K562 (cell line): ENCODE measurements around the gene SLC25A44. TPM values are rescaled to one million over a fixed set of nuclear protein-coding genes. Genes with fewer than 3 reads are reported as not detected.
A peak's percentile ranks its signal among the peaks of the same experiment; 100 is the strongest.

Experiments
- ATAC-seq: fragments of 200-7000 bp; cut with Tn5 transposase; 3 replicates; pipeline ENCODE4 v1.9.1; 2020; ENCODE audit warnings: moderate library complexity
- BruUV-seq: library from RNA; stranded (reverse); fragments of 400-500 nt; replicated peaks from 2 replicates; lab custom pipeline; 2021; lab: Mats Ljungman, UMichigan
- CTCF ChIA-PET: fragments of 300-600 bp; formaldehyde crosslinking; extraction: SDS; loops from one replicate; lab custom pipeline; 2021; ENCODE audit warnings: low intra/inter-chr PET ratio; lab: Yijun Ruan, JAX
- POLR2A ChIA-PET: fragments of 300-600, 350-650 bp; sonication (Branson Sonifier 250); formaldehyde crosslinking; extraction: SDS; loops from one replicate; lab custom pipeline; 2021; ENCODE audit warnings: antibody characterized with exemption, inconsistent platforms; lab: Yijun Ruan, JAX
- DNase-seq, 4 experiments: peaks; one replicate each; pipeline versions ENCODE4 v3.0.0 to v3.0.0-alpha.2; 2011 to 2018; ENCODE audit warnings: low spot score in 3 of 4, mixed read lengths in 3 of 4; ENCODE audit errors: extremely low read depth in 1 of 4
- FAIRE-seq: peaks from 2 replicates; lab custom pipeline; 2011; peaks lifted over from hg19 to GRCh38; lab: Jason Lieb, UNC
- H2AFZ ChIP-seq: 2 replicates; pipeline ENCODE4 v1.6.0; 2011; ENCODE audit warnings: low read depth, low read length, control low read depth, inconsistent platforms
- H3K27ac ChIP-seq: fragments of 200-600 bp; 3 replicates; pipeline ENCODE4 v1.8.0; 2011; ENCODE audit warnings: low read depth, mild to moderate bottlenecking, control low read depth, inconsistent platforms, low read length, moderate library complexity, mixed read lengths; ENCODE audit errors: extremely low read depth
- H3K27me3 ChIP-seq, 2 experiments: fragments of 300-600 bp in 1 of 2; 2 replicates in 1 of 2; 3 replicates in 1 of 2; pipeline versions ENCODE4 v1.6.0 to v1.8.0; 2011; ENCODE audit warnings: inconsistent platforms in 2 of 2, low read length in 2 of 2, mild to moderate bottlenecking in 1 of 2, mixed read lengths in 1 of 2, moderate library complexity in 1 of 2; ENCODE audit not compliant: control insufficient read depth in 2 of 2, insufficient read depth in 2 of 2
- H3K36me3 ChIP-seq: fragments of 300-600 bp; 3 replicates; pipeline ENCODE4 v1.8.0; 2011; ENCODE audit warnings: mild to moderate bottlenecking, low read length, inconsistent platforms; ENCODE audit not compliant: control insufficient read depth, insufficient read depth
- H3K4me1 ChIP-seq, 2 experiments: fragments of 200-600 bp in 1 of 2; replicated peaks in 1 of 2; 2 replicates in 1 of 2; 3 replicates in 1 of 2; pipeline versions ENCODE4 v1.5.1 to v1.8.0; 2011; ENCODE audit warnings: inconsistent platforms in 2 of 2, low read length in 2 of 2, mild to moderate bottlenecking in 1 of 2, mixed read lengths in 1 of 2, moderate library complexity in 1 of 2; ENCODE audit not compliant: control insufficient read depth in 2 of 2, insufficient read depth in 2 of 2
- H3K4me2 ChIP-seq: 2 replicates; pipeline ENCODE4 v1.6.1; 2011; ENCODE audit warnings: low read length, control low read depth, inconsistent platforms, mixed read lengths; ENCODE audit not compliant: insufficient read depth
- H3K4me3 ChIP-seq: fragments of 200-600 bp; sonication (generic), shearing (Covaris generic); 2 replicates; pipeline ENCODE4 v1.5.1; 2016; ENCODE audit warnings: control low read depth, inconsistent platforms
- H3K79me2 ChIP-seq: fragments of 200-600 bp; 3 replicates; pipeline ENCODE4 v1.8.0; 2011; ENCODE audit warnings: low read length, inconsistent platforms; ENCODE audit not compliant: control insufficient read depth, insufficient read depth
- H3K9ac ChIP-seq, 2 experiments: 2 replicates each; pipeline versions ENCODE4 v1.6.0 to v1.6.1; 2011; ENCODE audit warnings: low read depth in 2 of 2, low read length in 2 of 2, control low read depth in 1 of 2, inconsistent platforms in 1 of 2, mild to moderate bottlenecking in 1 of 2, mixed read lengths in 1 of 2; ENCODE audit not compliant: insufficient read depth in 1 of 2
- H3K9me1 ChIP-seq: one replicate; pipeline ENCODE4 v1.6.0; 2011; ENCODE audit warnings: inconsistent platforms, mild to moderate bottlenecking, low read length, moderate library complexity; ENCODE audit not compliant: control insufficient read depth, insufficient read depth
- H3K9me3 ChIP-seq: replicated peaks from 2 replicates; pipeline ENCODE4 v1.5.1; 2011; ENCODE audit warnings: low read depth, low read length, inconsistent platforms; ENCODE audit not compliant: control insufficient read depth, insufficient read depth
- H4K20me1 ChIP-seq: replicated peaks from 2 replicates; pipeline ENCODE4 v1.6.1; 2011; ENCODE audit warnings: low read length, inconsistent platforms, mixed read lengths; ENCODE audit not compliant: control insufficient read depth, insufficient read depth
- ATF7 ChIP-seq: fragments of 450-650 bp; IDR thresholded peaks from 2 replicates; pipeline ENCODE4 v1.7.1; 2014; ENCODE audit warnings: mild to moderate bottlenecking, moderate library complexity
- BHLHE40 ChIP-seq: IDR thresholded peaks from 2 replicates; pipeline ENCODE4 v1.6.1; 2011; ENCODE audit warnings: low read length, improper control_type of control experiment
- KAT8 ChIP-seq: fragments of 450-650 bp; IDR thresholded peaks from 2 replicates; pipeline ENCODE4 v1.6.1; 2016; ENCODE audit warnings: low read depth, mild to moderate bottlenecking
- MAX ChIP-seq: sonication (generic); formaldehyde crosslinking; IDR thresholded peaks from 2 replicates; pipeline ENCODE4 v1.9.0; 2022; ENCODE audit warnings: mild to moderate bottlenecking, missing genetic modification reagents
- MEF2A ChIP-seq: IDR thresholded peaks from 2 replicates; pipeline ENCODE4 v1.6.1; 2011; ENCODE audit warnings: low read depth, mild to moderate bottlenecking, low read length, moderate library complexity; ENCODE audit not compliant: control insufficient read depth
- ZBTB40 ChIP-seq, 2 experiments: fragments of 450-650 bp in 1 of 2; sonication (generic) in 1 of 2; formaldehyde crosslinking in 1 of 2; IDR thresholded peaks; 2 replicates each; pipeline versions ENCODE4 v1.7.1 to v1.9.0; 2016 to 2022; ENCODE audit warnings: inconsistent platforms in 1 of 2, mild to moderate bottlenecking in 1 of 2, missing genetic modification reagents in 1 of 2
- ZEB2 ChIP-seq: fragments of 450-650 bp; IDR thresholded peaks from 2 replicates; pipeline ENCODE4 v1.6.1; 2016
- ZNF134 ChIP-seq: fragments of 250-450 bp; sonication (Bioruptor Pico); conservative IDR thresholded peaks from 2 replicates; pipeline ENCODE4 v1.4.0; 2020
- ZNF780A ChIP-seq: fragments of 250-450 bp; sonication (Bioruptor Pico); IDR thresholded peaks from 2 replicates; pipeline ENCODE4 v1.5.0; 2021; ENCODE audit warnings: mild to moderate bottlenecking
- WGBS: fragments of 100-300 bp; shearing (Covaris generic); methylation state at CpG from one replicate; pipeline ENCODE4 v1.1.6; 2016; ENCODE audit warnings: low coverage, mixed read lengths; ENCODE audit not compliant: insufficient coverage; ENCODE audit errors: missing lambda C conversion rate; 5-methylcytosine and 5-hydroxymethylcytosine counted together
- in situ Hi-C: fragments of 300-500 bp; cut with MboI; formaldehyde crosslinking; loops from 4 replicates; pipeline ENCODE4 v1.15.0; 2018; ENCODE audit warnings: inconsistent platforms, mixed read lengths
- intact Hi-C: fragments of 100-400 bp; cut with micrococcal nuclease; formaldehyde crosslinking; loops from 2 replicates; pipeline ENCODE4 v1.14.2; 2022
- polyA plus RNA-seq, 8 experiments: library from polyadenylated mRNA; depleted of rRNA in 4 of 8; stranded (reverse) in 5 of 8; unstranded in 3 of 8; fragments of >200 nt; fragmentation: Nextera tagmentation in 2 of 8; fragmentation: Illumina TruSeq in 1 of 8; extraction: Ambion mirVana in 2 of 8; extraction: Trizol in 1 of 8; gene quantifications; 2 replicates each; pipeline versions ENCODE4 v1.2.1 to v1.2.3, GENCODE V29; 2011 to 2014; ENCODE audit warnings: inconsistent platforms in 1 of 8, missing spikeins in 1 of 8
- total RNA-seq, 7 experiments: library from RNA; depleted of rRNA in 6 of 7; stranded (reverse); fragments of >200 nt in 6 of 7; fragmentation: Illumina TruSeq in 2 of 7; extraction: Trizol in 2 of 7; gene quantifications; 2 replicates each; pipeline versions ENCODE4 v1.2.1 to v1.2.3, GENCODE V29; 2011 to 2021; ENCODE audit warnings: low replicate concordance in 1 of 7

The SLC25A44 gene
- total and polyA plus RNA-seq, 9 of the 15 experiments (the other 6 are each of a cell fraction or from before 2014, with no cell fraction given) = 4.4 to 22.8 (median 12.5) TPM

GRCh38 chr1:156145650-156146019, 48.3 kb upstream of the SLC25A44 start (continued):
- TF ChIP-seq MAX (CRISPR knock-in tag) (no peak), ZNF780A (CRISPR knock-in tag) (no peak), ZEB2 (no peak), ZNF134 (CRISPR knock-in tag) (no peak), KAT8 (no peak)
- TF ChIP-seq, all 486 proteins: peak for 0

- H3K9me3 ChIP-seq = no peaks in the 10 kb centered on the region
- WGBS = 4% methylated on average over 13 of the region's 13 CpGs
- no peaks in the 10 kb centered on the region for H3K9me1 ChIP-seq
- H2AFZ ChIP-seq = peak overlapping the region; percentile 81
- no peaks in the 10 kb centered on the region for H3K36me3 ChIP-seq
- 0 out of 2 replicates have a peak, but pooled peaks cover 6% of the 10 kb centered on the region for H4K20me1 ChIP-seq
- peak; percentile 66 to 80 (median 72) for DNase-seq
- H3K9ac ChIP-seq = peak overlapping the region; percentile 27 to 40; a peak in 2 of 4 replicates
- no peak overlapping the region for H3K27ac ChIP-seq
- ChIA-PET POLR2A (interaction anchor here (0.6 kb wide), 3 partner anchors 76 to 165 kb away, joined by 3 read pairs; no protein-coding TSS in a partner anchor), CTCF (interaction anchor here (0.6 to 2.8 kb wide), 5 partner anchors 49 to 298 kb away, joined by 3 to 44 read pairs (median 4); no protein-coding TSS in a partner anchor)
- H3K4me1 ChIP-seq = peaks cover 5 to 13% of the 10 kb centered on the region in 2 experiments; a peak in 4 of 5 replicates
- FAIRE-seq = peak; percentile 97
- intact Hi-C loops (loop anchor here (2.0 to 5.0 kb wide), 4 partner anchors 46 to 215 kb away; partner anchors contain the start of genes PMF1 and SLC25A44), in situ Hi-C loops (loop anchor here (5.0 kb wide), 1 partner anchor 86 kb away; no protein-coding TSS in a partner anchor)
- ATAC-seq = peak; percentile 87
- BruUV-seq = no TSS peak
- H3K79me2 ChIP-seq = no peaks in the 10 kb centered on the region
- peak overlapping the region; percentile 46 for H3K4me2 ChIP-seq
- no peak overlapping the region for H3K4me3 ChIP-seq
- H3K27me3 ChIP-seq = peaks cover 3 to 8% of the 10 kb centered on the region in 2 experiments; a peak in 1 of 5 replicates
- TF ChIP-seq ATF7 = 0 out of 2 replicates have a peak, but pooled peaks have one; percentile 26
- TF ChIP-seq BHLHE40 = peak; percentile 86
- 0 out of 2 replicates have a peak, but pooled peaks have one; percentile 15 for TF ChIP-seq MEF2A
- peak; percentile 34; the same call in 1 of the 2 replicates for TF ChIP-seq ZBTB40 (IDR thresholded peaks at IDR 0.05)
- no peak for TF ChIP-seq ZBTB40 (CRISPR knock-in tag; IDR thresholded peaks at IDR 0.05)
Measured at GRCh38 chr1:156146020-156146768, 47.7 kb upstream of the SLC25A44 start.
